Memory B cell (primary cell): Measurements from ENCODE around the gene NCAM2.

Experiments
- ATAC-seq: fragments of 150-1000 bp; cut with Tn5 transposase; 2 replicates; pipeline ENCODE4 v1.10.0; 2021; ENCODE audit warnings: low read depth, mild to moderate bottlenecking, moderate library complexity
- DNase-seq, 2 donors: peaks; one replicate each; pipeline ENCODE4 v3.0.0; 2022; ENCODE audit warnings: low spot score in 2 of 2
- H3K27ac Mint-ChIP-seq: one replicate; pipeline ENCODE4 v1.8.0; 2022; ENCODE audit warnings: mild to moderate bottlenecking, moderate library complexity, mixed read lengths
- H3K27me3 Mint-ChIP-seq: one replicate; pipeline ENCODE4 v1.8.0; 2022; ENCODE audit warnings: mixed read lengths
- H3K36me3 Mint-ChIP-seq: one replicate; pipeline ENCODE4 v1.8.0; 2022; ENCODE audit warnings: mild to moderate bottlenecking, mixed read lengths
- H3K4me1 Mint-ChIP-seq: one replicate; pipeline ENCODE4 v1.8.0; 2022; ENCODE audit warnings: mixed read lengths
- H3K4me3 Mint-ChIP-seq: one replicate; pipeline ENCODE4 v1.8.0; 2022; ENCODE audit warnings: mild to moderate bottlenecking, moderate library complexity, mixed read lengths
- H3K9me3 Mint-ChIP-seq: one replicate; pipeline ENCODE4 v1.8.0; 2022; ENCODE audit warnings: mixed read lengths

Gene NCAM2

DNA sequence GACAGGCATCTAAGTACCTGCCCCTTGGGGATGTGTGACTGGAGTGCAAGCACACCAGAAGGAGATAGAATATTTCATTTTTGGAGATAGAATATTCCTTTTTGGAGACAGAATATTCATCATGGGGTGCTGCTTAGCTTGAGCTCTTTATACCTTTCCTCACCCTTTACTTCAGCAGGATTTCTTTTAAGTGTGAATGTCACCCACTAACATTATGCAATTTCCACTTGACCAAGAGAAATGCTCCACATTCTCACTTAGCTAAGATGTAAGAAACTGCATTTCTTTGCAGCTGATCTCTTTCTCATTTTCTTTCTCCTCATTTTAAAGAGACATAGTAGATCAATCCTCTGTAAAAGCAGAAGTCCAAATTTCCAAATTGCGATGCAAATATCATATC lies 436.7 kb downstream of the NCAM2 start:
- ATAC-seq (no peak), DNase-seq (no peak)

DNA sequence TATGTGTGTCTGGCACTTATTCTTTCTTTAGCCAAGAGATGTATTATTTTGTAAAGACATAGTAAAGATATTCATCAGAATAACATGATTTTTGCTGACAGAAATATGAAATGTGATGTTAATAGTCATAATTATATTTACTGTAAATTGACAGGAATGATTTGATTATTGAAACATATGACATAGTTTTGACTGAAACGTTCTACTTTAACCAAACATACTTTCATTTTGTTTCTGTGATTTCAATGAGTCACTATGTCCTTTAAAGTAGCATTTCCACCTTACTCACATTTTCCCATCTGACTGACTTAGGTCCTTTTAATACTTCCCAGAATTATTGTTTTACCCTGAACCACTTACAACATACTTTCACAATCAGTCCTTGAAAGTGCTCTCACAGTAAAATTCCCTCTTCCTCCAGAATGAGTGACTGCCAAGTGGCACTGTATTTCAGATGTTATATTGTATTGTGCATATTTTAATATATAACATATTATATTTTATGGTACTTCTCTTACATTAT lies 437.9 kb downstream of the NCAM2 start:
- H3K27ac Mint-ChIP-seq = no peak overlapping the region
- H3K4me1 Mint-ChIP-seq = no peaks in the 10 kb centered on the region
- no peaks in the 10 kb centered on the region for H3K36me3 Mint-ChIP-seq
- no peak for ATAC-seq
- H3K4me3 Mint-ChIP-seq = no peak overlapping the region
- H3K27me3 Mint-ChIP-seq = no peaks in the 10 kb centered on the region
- no peak for DNase-seq
- no peaks in the 10 kb centered on the region for H3K9me3 Mint-ChIP-seq

More for the DNA sequence above, 436.7 kb downstream of the NCAM2 start:
- H3K4me1 Mint-ChIP-seq = no peaks in the 10 kb centered on the region
- no peaks in the 10 kb centered on the region for H3K27me3 Mint-ChIP-seq
- H3K36me3 Mint-ChIP-seq = no peaks in the 10 kb centered on the region
- H3K4me3 Mint-ChIP-seq = no peak overlapping the region
- no peaks in the 10 kb centered on the region for H3K9me3 Mint-ChIP-seq
- H3K27ac Mint-ChIP-seq = no peak overlapping the region

DNA sequence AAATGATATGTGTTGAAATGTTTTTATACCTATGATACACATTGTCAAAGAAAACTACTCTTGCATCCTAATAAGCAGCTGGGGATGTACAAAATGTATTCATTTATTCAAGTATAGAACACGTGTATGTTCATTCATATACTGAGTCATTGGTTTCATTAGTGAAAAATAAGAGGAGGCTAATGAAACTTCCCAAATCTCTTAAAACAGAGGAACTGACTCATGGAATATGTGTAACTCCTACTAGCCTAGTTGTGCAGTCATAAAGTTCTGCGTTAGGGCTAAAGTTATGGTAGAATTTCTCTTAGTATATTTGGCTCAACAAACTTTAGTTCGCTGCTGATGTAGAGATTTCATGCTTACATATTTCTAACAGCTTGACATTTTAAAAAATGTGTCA lies 441.6 kb downstream of the NCAM2 start:
- no peak overlapping the region for H3K27ac Mint-ChIP-seq
- H3K9me3 Mint-ChIP-seq = peaks cover 4% of the 10 kb centered on the region
- H3K27me3 Mint-ChIP-seq = no peaks in the 10 kb centered on the region
- DNase-seq (no peak), ATAC-seq (no peak)
- H3K4me1 Mint-ChIP-seq = no peaks in the 10 kb centered on the region
- H3K36me3 Mint-ChIP-seq = no peaks in the 10 kb centered on the region
- H3K4me3 Mint-ChIP-seq = no peak overlapping the region

DNA sequence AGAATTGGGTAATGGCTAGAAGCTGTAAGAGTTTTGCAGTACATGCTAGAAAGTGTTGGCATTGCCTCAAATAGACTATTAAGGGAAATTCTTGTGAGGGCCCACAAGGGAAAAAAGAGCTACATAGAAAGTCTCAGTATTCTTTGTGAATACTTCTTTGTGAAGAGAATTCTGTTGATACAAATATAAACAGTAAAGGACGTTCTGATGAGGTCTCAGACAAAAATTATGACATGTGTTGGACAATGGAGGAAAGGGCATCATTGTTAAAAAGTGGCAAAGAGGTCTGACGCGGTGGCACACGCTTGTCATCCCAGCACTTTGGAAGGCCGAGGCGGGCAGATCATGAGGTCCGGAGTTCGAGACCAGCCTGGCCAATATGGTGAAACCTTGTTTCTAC lies 458.9 kb downstream of the NCAM2 start:
- H3K4me1 Mint-ChIP-seq = no peaks in the 10 kb centered on the region
- H3K9me3 Mint-ChIP-seq = peaks cover 3% of the 10 kb centered on the region
- no peaks in the 10 kb centered on the region for H3K27me3 Mint-ChIP-seq
- no peak for ATAC-seq
- H3K36me3 Mint-ChIP-seq = no peaks in the 10 kb centered on the region
- no peak for DNase-seq
- no peak overlapping the region for H3K4me3 Mint-ChIP-seq
- no peak overlapping the region for H3K27ac Mint-ChIP-seq

DNA sequence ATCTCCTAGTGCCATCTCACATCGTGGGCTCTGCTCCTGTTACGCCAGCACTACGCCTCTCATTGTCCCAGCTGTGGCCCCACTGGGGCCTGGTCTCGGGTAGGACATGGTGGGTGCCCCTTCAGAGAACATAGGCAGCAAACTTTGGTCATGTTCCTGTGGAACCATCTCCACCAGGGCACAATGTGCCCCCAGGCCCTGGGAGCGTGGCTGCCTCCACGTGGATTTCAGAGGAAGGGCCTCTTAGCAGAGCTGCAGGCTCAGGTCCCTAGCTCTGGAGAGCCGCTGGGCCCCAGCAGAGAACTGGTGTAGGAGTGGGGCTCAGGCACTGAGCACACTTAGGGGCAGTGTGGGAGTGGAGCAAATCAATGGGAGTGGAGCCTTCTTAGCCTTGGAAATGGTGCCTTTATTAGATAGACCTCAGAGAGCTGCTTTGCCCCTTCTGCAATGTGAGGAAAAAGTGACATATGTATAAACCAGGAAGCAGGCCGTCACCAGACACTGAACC lies 460.0 kb downstream of the NCAM2 start:
- H3K27ac Mint-ChIP-seq = no peak overlapping the region
- H3K27me3 Mint-ChIP-seq = no peaks in the 10 kb centered on the region
- H3K36me3 Mint-ChIP-seq = no peaks in the 10 kb centered on the region
- peaks cover 3% of the 10 kb centered on the region for H3K9me3 Mint-ChIP-seq
- ATAC-seq (no peak), DNase-seq (no peak)
- no peaks in the 10 kb centered on the region for H3K4me1 Mint-ChIP-seq
- H3K4me3 Mint-ChIP-seq = no peak overlapping the region

DNA sequence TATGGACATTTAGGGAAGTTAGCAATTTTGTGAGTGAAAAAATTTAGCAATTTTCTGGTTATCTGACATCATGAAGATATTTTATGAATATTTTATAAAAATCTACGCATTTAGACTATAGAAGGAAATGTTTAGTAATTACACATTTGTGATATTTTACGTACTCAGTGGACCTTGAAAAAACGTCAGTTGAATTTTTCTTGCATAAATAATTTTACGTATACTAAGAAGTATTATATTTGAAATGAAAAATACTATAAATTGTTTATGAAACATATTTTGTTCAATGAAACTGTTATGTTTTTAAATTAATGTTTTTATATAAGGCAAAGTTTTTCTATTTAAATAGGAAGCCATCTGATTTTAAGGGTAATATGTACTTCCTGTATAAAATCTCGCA lies 462.8 kb downstream of the NCAM2 start:
- DNase-seq (no peak), ATAC-seq (no peak)
- H3K27ac Mint-ChIP-seq = no peak overlapping the region
- no peaks in the 10 kb centered on the region for H3K4me1 Mint-ChIP-seq
- no peaks in the 10 kb centered on the region for H3K27me3 Mint-ChIP-seq
- H3K4me3 Mint-ChIP-seq = no peak overlapping the region
- H3K9me3 Mint-ChIP-seq = peaks cover 3% of the 10 kb centered on the region
- no peaks in the 10 kb centered on the region for H3K36me3 Mint-ChIP-seq

DNA sequence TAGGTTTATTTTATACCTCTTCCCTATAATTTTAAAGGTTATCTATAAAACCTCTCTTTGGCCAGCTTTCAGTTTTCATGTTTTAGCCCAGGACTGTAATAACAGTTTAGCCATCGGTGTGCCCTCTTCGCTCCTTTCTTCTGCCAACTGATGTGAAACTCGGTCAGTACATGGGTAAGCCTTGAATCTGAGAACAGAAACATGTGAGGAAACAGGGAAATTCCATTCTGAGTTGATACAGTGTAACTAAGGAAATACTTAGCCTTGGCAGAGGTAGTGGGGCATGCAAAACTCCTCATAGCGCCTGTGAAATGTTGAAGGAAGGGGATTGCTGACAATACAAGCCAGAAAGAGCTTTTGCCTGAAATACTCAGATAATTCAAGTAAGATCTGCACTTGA lies 465.2 kb downstream of the NCAM2 start:
- Mint-ChIP-seq H3K9me3 (peaks cover 5% of the 10 kb centered on the region), H3K4me1 (no peaks in the 10 kb centered on the region), H3K27me3 (no peaks in the 10 kb centered on the region), H3K27ac (no peak overlapping the region), H3K4me3 (no peak overlapping the region), H3K36me3 (no peaks in the 10 kb centered on the region)
- DNase-seq (no peak), ATAC-seq (no peak)

DNA sequence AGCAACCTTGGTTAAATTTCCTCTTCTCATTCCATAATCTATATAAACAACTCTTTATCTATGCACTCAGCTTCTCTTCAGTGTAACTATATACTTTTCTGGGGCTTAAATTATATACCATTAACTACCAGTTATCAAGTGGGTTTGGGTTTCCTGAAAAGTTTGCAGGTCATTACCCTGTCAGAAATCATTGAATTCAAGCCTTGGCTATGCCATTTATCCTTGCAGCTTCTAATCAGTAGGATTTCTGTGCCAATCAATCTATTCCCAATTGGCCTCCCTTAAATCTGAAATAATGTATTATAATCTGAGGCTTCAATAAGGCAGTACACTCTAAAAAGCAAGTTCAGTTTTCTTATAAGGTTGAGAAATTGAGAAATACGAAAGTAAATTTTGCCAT lies 466.5 kb downstream of the NCAM2 start:
- Mint-ChIP-seq H3K27me3 (no peaks in the 10 kb centered on the region), H3K4me1 (no peaks in the 10 kb centered on the region), H3K27ac (no peak overlapping the region), H3K36me3 (no peaks in the 10 kb centered on the region), H3K9me3 (peaks cover 3% of the 10 kb centered on the region), H3K4me3 (no peak overlapping the region)
- DNase-seq = no peak
- ATAC-seq = no peak

DNA sequence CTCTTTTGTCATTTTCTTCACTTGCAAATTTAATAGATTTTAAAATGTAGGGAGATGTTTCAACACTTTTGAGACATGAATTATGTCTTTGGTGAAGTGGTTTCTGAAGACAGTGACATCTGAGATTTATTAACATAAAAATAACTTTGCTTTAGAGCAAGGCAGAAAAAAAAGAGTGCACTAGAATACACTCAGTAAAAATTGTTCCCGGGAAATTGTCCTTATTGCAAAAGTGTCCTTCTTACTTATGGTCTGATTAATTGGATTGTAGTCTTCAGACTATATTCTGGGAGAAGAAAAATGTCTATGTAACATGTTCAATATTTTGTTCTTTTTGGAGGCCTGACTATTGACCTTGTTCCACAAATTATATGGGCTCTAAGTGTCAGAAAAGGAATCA lies 468.5 kb downstream of the NCAM2 start:
- Mint-ChIP-seq H3K4me1 (no peaks in the 10 kb centered on the region), H3K27ac (no peak overlapping the region), H3K27me3 (no peaks in the 10 kb centered on the region), H3K36me3 (no peaks in the 10 kb centered on the region), H3K9me3 (peaks cover 3% of the 10 kb centered on the region), H3K4me3 (no peak overlapping the region)
- DNase-seq (no peak), ATAC-seq (no peak)

DNA sequence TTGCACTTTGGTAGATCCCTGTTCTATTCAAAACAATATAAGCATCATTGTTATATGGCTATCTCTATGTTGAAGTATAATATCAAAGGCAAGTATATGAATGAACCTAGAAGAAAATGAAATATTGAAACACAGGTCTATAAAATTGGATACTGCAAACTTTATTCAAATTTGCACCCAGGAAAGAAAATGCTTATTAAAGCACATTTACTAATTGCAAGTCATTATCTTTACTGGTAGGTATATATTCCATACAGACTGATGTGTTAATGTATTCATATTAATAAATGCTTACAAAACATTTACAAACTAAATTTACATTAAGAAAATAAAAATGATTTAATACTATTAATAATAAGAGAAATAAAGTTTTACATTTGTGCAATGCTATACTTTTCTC lies 469.8 kb downstream of the NCAM2 start:
- Mint-ChIP-seq H3K27me3 (no peaks in the 10 kb centered on the region), H3K9me3 (peaks cover 3% of the 10 kb centered on the region), H3K27ac (no peak overlapping the region), H3K4me1 (no peaks in the 10 kb centered on the region), H3K36me3 (no peaks in the 10 kb centered on the region), H3K4me3 (no peak overlapping the region)
- ATAC-seq (no peak), DNase-seq (no peak)

DNA sequence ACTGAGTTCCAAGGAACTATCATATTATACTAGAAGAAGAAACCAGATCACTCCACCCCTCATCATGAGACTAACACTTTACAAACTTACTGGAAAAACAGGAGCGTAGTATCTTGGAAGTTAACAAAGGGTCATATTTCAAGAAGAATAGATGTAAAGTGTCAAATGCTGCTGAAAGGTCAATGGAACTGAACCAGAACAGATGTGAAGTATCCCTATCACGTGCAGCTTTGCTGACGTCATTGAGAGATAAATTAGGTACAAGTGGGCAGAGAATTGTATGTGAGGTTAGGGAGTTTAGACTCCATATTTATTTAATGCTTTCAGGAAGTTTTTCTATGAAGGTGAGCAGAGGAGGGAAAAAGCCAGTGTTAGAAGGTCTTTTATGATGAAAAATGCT lies 483.0 kb downstream of the NCAM2 start:
- Mint-ChIP-seq H3K27me3 (no peaks in the 10 kb centered on the region), H3K4me1 (no peaks in the 10 kb centered on the region), H3K36me3 (no peaks in the 10 kb centered on the region), H3K9me3 (peaks cover 6% of the 10 kb centered on the region), H3K27ac (no peak overlapping the region), H3K4me3 (no peak overlapping the region)
- no peak for ATAC-seq
- no peak for DNase-seq

DNA sequence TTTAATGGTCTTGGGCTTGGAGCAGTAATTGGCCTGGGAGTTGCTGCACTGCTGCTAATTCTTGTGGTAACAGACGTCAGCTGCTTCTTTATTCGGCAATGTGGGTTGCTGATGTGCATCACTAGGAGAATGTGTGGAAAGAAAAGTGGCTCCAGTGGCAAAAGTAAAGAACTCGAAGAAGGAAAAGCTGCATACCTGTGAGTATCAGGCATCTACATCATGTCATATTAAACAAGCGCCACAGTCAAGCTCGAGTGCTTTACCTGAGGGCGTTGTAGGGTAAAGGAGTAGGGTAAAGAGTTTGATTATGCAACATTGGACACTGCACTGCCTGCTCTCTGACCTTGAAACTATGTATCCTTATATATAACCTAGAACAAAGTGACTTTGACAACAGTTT lies 510.6 kb downstream of the NCAM2 start:
- Mint-ChIP-seq H3K27me3 (no peaks in the 10 kb centered on the region), H3K4me3 (no peak overlapping the region), H3K9me3 (peaks cover 6% of the 10 kb centered on the region), H3K36me3 (no peaks in the 10 kb centered on the region), H3K4me1 (no peaks in the 10 kb centered on the region), H3K27ac (no peak overlapping the region)
- no peak for DNase-seq
- no peak for ATAC-seq

DNA sequence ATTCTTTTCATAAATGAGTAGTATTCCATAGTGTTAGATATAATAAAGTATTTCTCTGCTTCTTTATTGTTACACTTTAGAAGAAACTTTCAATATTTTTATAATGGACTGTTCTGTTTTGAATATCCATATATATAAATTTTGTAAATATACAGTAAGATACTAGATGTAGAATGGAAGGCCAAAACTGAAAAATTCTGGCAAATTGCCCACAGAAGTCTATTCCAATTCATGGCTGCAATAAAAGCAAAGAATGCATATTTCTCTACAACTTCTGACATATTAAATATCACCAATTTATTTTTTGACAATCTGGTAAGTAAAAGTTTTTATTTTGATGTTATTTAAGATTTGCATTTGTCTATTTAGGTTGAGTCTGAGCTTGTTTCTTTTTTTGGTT lies 532.5 kb downstream of the NCAM2 start:
- H3K36me3 Mint-ChIP-seq = no peaks in the 10 kb centered on the region
- no peak overlapping the region for H3K27ac Mint-ChIP-seq

DNA sequence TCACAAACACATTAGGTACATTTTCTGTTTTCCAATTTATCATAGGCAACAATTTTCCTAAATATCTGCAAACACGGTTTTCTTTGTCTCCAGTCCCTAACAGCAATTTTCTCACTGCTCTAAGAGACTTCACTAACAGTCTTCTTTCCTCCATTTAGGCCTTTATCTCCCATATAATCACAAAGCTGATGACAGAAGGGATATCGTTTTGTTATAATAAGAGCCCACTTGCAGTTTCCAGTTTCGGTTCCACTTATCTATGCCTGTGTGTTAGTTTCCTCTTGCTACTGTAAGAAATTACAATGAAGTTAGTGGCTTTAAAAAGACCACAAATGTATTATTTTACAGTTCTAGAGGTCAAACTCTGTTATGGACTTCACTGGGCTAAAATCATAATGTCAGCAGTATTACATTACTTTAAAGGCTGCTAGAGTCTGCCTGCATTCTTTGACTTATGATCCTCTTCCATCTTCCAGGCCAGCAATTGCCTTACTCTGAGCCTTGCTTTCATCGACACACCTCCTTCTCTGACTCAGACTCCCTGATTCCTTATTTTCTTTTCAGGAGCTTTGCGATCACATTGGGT lies 549.3 kb downstream of the NCAM2 start:
- Mint-ChIP-seq H3K27ac (no peak overlapping the region), H3K36me3 (no peaks in the 10 kb centered on the region), H3K4me1 (no peaks in the 10 kb centered on the region), H3K27me3 (no peaks in the 10 kb centered on the region), H3K4me3 (no peak overlapping the region), H3K9me3 (peaks cover 2% of the 10 kb centered on the region)
- DNase-seq = no peak
- ATAC-seq = no peak

More for the DNA sequence above, 532.5 kb downstream of the NCAM2 start:
- Mint-ChIP-seq H3K4me1 (no peaks in the 10 kb centered on the region), H3K4me3 (no peak overlapping the region), H3K27me3 (no peaks in the 10 kb centered on the region), H3K9me3 (no peaks in the 10 kb centered on the region)
- DNase-seq (no peak), ATAC-seq (no peak)

DNA sequence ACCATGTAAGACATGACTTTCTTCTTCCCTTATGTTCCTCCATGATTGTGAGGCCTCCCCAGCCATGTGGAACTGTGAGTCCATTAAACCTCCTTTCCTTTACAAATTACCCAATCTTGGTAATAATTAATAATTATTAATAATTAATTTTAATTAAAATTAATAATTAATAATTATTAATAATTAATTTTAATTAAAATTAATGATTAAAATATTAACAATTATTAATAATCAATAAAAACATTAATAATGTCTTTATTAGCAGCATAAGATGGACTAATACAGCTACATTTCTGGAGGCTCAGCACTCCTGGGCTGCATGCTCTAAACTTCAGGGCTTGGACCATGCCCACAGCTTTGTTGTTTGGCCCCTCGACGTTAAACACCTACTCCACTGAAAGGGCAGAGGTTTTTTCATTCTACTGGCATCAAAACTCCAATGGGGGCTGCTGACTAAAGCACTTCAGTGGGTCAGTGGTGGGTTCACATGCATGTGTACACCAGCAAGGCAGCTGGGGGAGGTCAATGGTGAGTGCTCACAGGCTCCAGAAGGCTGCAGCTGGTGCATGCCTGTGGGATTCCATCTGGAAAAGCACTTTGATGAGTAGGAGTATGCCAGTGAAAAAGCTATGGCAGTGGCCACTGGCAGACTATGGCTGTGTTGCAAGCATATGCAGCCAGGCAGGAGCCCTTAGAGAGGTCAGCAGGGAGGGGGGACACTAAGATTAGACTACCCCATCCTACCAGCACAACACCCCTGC lies 561.3 kb downstream of the NCAM2 start:
- DNase-seq = no peak
- no peak overlapping the region for H3K27ac Mint-ChIP-seq
- no peak overlapping the region for H3K4me3 Mint-ChIP-seq

More for the DNA sequence above, 561.3 kb downstream of the NCAM2 start:
- Mint-ChIP-seq H3K4me1 (no peaks in the 10 kb centered on the region), H3K9me3 (peaks cover 4% of the 10 kb centered on the region), H3K27me3 (no peaks in the 10 kb centered on the region), H3K36me3 (no peaks in the 10 kb centered on the region)
- no peak for ATAC-seq
